Stimulated activated naive CD4-positive, alpha-beta T cell treated with Interleukin-2 at 50 U/mL for 16 hours (primary cell): Measurements from ENCODE around the gene KCP.
"Not testable (repeated sequence)": the region's sequence is repeated elsewhere in the genome, so short reads cannot be mapped to it uniquely, and the experiment has no call there.

ENCODE experiments used
- DNase-seq: peaks from one replicate; lab custom pipeline; 2025; lab: John Stamatoyannopoulos, UW

KCP gene

DNA sequence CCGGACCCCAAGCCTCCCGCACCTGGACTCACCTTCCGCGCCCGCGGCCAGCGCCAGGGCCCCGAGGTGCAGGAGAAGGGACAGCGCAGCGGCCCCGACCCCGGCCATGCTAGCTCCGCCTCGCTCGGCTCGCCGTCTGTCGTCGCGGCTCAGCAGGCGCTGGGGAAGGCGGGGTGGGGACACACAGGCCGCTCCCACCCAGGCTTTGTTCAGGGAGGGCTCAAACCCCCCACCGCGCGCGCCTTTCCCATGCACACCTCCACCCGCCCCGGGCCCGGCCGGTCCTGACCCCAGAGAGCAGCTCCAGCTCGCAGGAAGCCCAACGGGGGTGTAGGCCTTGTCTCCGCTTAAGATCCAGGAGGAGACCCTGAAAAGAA lies at the start of gene KCP:
KCP (minus strand) TSS at position 141 of the 377 bp plus-strand sequence; CDS start at position 108, 33 bp downstream.
- DNase-seq = no peak

DNA sequence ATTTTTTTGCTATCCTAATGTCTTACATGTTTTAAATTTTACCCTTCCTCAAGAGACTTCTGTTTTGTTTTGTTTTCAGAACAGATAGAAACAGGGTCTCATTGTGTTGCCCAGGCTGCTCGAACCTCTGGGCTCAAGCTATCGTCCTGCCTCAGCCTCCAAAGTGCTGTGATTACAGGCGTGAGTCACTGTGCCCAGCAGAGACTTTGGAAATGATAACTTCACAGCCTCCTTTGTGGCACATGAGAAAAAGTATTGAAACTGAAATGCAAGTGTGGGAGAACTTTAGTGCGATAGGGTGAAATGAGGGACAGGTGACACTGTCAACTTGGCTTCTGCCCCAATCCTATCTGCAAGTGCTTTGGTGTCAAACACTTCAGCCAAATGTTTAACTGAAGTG lies 48.8 kb upstream of the KCP start:
- DNase-seq = no peak

DNA sequence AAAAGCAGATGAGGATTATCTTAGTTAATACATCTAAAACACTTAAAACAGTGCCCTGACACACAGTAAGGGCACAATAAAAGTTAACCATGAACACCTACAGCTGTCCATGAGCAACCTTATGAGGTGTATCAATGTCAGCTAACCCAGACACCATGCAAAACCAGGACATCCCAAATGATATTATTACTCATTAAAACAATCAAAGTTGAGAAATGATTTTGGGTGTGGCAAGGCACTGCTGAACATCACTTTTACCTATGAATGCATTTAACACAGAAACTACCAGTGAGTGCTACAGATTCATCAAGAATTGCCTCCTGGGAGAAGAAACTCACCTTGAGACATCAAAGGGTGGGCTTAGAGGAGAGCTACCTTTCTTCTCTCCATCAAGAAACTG lies 45.5 kb upstream of the KCP start:
- DNase-seq = no peak

DNA sequence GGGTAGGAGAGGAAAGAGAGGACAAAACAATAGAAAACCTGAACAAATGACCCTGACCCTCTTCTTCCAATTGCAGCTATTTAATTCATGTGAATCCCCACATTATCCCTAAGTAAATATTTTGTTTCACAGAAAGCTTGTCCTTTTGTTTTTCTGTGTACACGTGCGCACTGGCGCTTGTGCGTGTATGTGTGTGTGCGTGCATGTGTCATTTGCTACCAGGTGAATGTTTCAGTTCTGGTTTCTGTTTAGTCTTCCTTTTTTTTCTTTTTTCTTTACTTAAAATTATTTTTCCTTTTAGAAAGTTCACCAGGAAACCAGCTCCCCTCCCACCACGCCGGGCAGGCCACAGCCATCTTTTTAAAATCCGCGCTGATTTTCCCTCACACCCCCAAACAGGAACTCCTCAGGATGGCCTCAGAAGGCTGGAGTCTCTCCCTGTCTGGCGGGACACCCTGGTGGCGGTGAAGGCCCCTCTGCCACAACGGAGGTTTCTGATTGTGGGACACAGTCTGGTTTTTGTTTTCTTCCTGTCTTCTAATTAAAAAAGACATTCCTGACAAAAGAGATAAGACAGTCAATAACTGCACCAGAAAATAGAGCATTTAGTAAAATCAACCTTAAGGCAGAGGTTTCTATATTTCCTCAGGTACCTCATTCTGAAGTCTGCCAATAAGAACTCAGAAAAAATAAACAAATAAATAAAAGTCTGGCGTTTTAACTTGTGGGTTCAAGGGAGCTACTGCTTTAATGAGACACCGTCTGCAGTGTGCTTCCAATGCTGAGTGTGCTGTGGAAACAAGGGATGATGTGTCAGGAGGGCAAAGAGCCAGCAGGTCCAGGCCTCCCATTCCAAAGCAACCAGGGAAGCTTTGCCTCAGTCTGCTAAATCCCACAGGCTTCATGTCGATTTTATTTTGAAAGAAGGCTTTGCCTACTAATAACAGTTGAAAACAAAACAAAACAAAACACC lies 44.6 kb upstream of the KCP start:
- no peak for DNase-seq

DNA sequence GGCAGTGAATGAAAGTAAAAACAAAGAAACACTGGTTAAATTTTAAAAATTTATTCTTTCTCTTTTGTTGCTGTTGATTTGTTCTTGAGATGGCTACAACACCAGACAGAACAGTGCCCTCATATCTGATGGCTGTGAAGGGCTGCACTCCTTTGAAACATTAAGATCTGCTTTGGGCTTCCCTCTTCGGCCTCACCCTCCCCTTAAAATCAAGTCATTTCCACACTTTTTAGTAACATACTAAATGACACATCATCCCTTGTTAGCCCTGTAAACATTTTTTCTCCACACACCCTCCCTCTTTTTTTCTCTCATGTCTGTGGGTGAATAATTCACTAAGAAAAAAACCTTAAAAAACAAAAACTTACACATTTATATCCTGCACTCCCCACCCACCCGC lies 43.6 kb upstream of the KCP start:
- no peak for DNase-seq

DNA sequence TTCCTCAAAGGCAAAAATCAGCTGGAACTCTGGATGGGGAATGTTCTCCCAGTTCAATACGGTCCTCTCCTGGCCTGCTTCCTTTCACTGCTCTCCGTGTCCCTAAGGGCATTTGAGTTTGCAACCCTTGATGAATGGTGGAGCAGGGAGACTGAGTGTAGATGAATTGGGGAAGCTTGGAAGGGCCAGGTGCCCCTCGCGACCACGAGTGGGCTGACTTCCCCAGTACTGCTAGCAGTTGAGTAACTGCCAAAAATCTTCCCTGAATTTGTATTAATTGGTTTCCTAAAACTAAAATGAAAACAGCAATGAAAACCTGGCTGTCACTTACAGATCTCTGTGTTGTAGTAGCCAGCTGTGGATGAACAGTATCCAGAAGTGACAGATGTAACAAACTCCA lies 40.8 kb upstream of the KCP start:
- DNase-seq = no peak

DNA sequence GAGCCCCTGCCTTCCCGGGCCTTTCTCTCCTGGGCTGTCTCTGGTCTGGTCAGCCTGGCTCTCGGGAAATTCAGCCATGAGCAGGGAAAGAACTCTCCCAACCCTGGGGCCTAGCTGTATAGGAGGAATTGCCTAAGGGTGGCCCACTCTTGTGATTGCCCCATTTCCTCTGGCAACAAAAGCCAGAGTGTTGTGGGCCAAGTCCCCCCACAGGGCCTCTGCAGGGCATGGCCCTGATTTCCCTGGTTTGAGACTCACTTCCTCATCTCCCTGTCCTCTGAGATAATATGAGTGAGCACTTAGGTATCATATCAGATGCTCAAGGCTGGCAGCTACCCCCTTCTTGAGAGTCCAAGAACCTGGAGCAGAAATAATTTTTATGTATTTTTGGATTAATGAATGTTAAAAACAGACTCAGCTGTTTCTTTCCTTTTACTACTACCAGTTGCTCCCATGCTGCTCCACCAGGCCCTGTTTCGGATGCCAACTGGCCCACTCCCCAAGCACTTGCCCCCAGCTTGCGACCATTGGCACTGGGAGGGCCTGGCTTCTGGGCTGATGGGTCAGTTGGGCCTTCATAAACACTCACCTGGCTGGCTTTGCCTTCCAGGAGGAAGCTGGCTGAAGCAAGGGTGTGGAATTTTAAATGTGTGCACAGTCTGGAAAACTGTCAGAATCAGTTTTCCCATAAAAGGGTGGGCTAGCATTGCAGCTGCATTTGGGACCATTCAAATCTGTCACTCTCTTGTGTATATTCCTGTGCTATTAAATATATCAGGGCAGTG lies 38.7 kb upstream of the KCP start:
- no peak for DNase-seq

DNA sequence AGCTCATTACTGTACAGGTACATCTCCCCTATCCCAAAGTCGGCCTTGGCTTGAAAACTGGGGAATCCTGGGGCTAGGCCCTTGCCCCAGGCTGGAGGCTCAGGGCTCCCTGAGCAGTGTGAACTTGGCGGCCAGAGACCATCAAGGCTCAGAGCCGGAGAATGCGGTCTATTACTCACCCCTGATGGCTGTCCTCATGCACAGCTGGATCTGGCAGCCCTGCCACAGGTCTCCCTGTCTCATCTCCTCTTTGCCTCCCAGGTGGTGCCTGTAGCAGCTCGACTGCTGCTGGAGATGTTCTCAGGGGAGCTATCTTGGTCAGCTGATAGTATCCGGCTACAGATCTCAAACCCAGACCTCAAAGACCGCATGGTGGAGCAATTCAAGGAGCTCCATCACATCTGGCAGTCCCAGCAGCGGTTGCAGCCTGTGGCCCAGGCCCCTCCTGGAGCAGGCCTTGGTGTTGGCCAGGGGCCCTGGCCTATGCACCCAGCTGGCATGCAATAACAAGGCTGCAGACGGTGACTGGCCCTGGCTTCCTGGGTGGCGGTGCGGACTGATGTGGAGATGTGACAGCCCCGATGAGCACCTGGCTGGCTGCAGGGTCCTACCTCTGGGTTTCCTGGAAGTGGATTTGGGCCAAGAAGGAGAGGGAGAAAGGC lies 37.9 kb upstream of the KCP start:
- DNase-seq = no peak

DNA sequence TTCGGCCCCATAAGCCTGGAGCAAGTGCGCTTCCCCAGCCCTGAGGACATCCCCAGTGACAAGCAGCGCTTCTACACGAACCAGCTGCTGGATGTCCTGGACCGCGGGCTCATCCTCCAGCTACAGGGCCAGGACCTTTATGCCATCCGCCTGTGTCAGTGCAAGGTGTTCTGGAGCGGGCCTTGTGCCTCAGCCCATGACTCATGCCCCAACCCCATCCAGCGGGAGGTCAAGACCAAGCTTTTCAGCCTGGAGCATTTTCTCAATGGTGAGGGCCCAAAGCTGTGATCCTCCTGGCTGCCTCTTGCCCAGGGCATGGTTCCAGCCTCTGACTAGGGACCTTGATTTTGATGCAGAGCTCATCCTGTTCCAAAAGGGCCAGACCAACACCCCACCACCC lies 37.3 kb upstream of the KCP start:
- no peak for DNase-seq

DNA sequence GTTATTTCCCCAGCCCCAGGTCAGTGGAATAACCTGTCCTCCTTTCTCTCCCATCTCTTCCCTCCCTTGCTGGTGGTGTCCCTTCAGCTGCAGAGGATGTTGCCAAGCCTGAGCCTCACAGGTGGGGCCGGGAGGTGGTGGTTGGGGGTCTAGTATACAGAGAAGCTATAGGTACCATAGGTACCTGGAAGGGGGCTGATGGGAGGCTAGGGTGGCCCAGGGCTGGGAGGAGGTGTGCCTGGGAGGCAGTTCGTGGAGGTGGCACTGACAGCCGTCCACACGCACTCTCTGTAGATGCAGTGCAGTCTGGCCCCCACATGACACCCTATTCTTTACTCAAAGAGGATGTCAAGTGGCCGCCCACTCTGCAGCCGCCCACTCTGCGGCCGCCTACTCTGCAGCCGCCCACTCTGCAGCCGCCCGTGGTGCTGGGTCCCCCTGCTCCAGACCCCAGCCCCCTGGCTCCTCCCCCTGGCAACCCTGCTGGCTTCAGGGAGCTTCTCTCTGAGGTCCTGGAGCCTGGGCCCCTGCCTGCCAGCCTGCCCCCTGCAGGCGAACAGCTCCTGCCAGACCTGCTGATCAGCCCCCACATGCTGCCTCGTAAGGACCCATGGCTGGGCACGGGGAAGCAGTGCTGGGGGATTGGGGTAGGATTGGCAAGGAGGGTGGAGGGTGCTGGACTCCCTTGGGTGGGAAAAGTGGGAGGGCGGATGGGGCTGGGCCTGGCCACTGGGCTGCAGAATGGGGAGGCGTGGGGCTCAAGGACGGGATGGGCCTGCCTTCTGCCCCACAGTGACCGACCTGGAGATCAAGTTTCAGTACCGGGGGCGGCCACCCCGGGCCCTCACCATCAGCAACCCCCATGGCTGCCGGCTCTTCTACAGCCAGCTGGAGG lies 36.7 kb upstream of the KCP start:
- DNase-seq = no peak

DNA sequence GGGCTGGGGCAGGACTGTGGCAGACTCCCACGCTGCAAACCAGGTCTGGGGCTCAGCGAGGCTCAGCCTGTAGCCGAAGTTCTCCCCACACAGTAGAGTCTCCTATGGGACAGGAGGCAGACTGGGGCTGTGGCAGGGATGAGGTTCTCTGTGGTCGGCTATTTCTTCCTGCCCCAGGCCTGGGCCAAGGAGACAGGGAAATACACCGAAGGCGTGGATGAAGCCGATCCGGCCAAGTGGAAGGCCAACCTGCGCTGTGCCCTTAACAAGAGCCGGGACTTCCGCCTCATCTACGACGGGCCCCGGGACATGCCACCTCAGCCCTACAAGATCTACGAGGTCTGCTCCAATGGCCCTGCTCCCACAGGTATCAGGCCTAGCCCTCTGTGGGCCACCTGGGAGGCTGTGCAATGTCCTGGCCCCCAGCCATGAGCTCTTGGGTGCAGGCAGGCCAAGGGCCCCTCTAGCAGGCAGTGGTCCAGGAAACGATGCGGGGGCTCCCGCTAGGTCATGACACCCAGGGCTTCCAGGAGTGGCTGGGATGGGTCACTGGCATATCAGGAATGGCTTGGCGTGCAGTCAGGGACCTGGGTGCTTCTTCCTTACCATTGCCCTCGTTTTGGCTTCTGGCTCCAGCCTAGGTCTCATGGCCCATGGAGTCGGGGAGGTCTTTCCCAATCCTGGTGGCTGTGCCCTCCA lies 35.3 kb upstream of the KCP start:
- no peak for DNase-seq

DNA sequence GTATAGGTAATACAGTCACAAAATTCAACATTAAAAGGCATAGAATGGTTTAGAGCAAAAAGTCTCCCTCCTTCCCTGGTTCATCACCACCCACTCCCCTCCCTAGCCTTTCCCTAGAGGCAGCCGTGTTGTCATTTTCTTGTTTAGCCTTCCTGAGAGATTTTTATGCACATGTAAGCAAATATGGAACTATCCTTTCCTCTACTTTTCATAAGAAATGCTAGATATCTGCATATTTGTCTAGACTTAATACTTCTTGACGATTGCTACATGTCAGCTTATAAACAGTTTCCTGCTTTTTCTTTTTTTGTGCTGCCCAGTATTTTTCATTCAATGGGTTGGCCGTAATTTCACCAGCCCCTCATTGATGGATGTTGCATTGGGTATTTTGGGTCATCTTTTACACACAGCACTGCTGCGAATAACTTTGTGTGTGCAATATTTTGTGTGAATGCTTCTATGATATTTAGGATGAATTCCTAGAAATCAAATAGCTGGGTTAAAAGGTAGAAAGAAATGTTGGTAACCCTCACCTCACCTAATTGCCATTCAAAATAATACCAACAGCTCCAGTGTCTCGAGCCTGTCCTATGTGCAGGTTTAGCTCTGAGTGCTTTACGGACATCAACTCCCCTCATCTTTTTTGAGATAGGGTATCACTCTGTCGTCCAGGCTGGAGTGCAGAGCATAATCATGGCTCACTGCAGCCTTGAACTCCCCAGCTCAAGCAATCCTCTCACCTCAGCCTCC lies 34.2 kb upstream of the KCP start:
- no peak for DNase-seq

DNA sequence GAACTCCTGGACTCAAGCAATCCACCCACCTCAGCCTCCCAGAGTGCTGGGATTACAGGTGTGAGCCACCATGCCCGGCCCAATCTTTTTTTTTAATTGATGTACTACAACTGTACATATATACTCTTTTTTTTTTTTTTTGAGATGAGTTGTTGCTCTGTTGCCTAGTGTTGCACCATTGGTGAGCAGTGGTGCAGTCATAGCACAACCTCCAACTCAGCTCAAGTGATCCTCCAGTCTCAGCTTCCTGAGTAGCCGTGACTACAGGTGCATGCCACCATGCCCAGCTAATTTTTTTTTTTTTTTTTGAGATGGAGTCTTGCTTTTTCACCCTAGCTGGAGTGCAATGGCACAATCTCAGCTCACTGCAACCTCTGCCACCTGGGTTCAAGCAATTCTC lies 32.7 kb upstream of the KCP start:
- DNase-seq = not testable (repeated sequence)

DNA sequence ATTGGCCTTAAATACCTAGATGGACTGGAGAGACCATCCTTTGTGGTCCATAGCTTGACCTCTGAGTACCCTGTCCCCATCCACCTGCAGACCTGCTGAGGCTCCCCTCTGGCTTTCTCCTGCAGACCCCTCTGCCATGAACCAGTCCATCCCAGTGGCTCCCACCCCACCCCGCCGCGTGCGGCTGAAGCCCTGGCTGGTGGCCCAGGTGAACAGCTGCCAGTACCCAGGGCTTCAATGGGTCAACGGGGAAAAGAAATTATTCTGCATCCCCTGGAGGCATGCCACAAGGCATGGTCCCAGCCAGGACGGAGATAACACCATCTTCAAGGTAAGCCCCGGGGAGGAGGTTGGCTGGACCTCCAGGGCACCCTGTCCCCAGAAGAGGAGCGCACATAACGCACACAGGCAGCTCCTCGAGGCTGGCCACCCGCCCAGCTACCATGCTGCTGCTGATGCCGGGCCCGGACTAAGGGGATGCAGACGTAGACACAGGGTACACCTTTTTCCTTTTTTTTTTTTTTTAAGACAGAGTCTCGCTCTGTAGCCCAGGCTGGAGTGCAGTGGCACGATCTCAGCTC lies 31.5 kb upstream of the KCP start:
- no peak for DNase-seq

DNA sequence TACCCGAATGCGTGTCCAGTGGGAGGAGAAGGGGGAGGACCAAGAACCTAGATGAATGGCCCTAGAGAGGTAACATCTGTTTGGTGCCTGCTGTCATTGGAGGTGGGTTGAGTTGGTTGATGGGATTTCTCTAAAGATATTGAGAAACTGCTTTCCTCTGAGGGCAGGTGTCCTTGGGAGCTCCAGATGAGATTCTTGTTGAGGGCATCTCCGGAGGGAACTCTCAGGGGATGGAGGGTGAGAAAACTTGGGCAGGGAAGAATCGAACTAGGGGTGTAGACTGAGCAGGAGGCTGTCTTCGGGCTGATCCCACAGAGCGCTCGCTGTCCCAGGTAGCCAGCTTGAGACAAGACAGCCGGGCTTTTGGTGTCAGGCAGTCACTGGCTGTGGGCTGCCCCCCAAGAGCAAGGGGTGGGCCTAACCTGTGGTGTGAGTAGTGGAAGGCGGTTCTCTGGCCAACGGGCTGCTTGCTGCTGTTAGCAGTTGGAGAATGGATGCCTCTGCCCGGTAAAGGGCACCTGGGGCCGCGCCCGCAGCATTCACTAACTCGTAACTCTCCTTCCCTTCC lies 30.9 kb upstream of the KCP start:
- no peak for DNase-seq

DNA sequence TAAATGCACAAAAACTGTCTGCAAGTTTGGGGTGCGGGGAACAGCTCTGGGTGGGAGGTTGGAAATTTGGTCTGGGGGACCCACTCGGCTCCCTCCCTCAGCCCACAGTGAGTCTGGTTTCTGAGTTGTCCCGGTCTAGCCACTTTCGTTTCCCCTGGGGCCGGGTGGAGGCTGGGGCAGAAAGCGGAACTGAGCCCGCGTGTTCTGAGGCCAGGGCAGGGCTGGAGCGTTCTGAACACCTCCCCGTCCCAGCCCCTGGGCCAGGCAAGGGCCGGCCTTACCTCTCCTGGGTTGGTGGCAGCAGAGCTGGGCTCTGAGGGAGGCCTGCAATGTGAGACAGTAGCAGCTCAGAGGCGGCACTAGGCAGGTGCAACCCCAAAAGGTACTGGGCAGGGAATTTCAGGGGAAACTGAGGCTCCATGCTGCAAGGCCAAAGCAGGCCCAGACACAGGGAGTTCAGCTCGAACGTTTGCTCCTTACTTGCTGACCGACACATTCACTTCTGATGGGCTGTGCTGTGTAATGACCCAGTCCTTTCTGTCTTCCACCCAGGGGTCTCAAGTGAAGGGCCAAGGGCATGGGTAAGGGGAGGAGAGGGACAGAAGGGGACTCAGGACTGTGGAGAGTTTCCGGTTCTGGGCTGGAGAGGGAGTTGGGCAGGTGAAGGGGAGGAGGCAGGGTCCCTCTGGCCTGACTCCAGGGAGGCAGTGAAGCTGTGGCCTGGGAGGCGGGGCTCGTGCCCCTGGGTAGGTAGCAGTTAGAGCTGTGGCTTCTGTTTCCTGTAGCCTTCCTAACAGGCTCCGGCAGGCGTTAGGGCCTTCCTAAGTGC lies 30.2 kb upstream of the KCP start:
- no peak for DNase-seq

DNA sequence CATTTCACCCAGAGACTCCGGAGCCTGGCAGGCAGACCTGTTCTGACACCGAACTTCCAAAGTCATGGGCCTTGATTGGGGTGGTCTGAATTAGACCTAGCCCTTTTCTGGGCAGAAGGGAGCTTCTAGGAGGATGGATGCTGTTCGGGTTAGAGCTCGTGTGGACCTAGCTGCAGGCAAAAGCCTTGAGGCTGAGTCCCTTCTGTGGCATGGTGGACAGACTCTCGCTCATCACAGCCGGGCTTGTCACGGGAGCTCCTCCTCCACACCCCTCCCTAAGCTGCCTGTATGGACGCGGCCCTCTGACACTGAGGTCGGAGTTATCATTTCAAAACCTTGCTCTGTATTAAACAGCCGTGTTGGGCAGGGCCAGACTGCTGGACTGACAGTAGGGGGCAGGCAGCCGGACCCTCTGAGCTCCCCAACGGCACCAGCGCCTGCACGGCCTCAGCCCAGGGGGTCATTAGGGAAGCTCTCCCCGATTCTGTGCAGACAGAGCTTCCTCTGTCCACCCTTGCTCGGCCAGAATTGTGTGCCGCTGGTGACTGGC lies 29.4 kb upstream of the KCP start:
- no peak for DNase-seq
